ENCODE data around the gene ALMS1.
"Not testable (repeated sequence)": the region's sequence is repeated elsewhere in the genome, so short reads cannot be mapped to it uniquely, and the experiment has no call there.

The ALMS1 gene

GRCh38 chr2:73588177-73588576 lies 202.5 kb downstream of the ALMS1 start:
- Mint-ChIP-seq H3K4me3 (no peak overlapping the region), H3K27me3 (no peaks in the 10 kb centered on the region), H3K36me3 (peaks cover 19 to 29% of the 10 kb centered on the region in 2 donors)

GRCh38 chr2:73593680-73594079 lies 208.0 kb downstream of the ALMS1 start:
- no peak overlapping the region for H3K4me3 Mint-ChIP-seq

More at GRCh38 chr2:73588177-73588576, 202.5 kb downstream of the ALMS1 start:
- ATAC-seq (replicated peaks), result no peak
- Mint-ChIP-seq H3K4me1 (peaks cover 2 to 7% of the 10 kb centered on the region in 2 donors), H3K27ac (no peak overlapping the region), H3K9me3 (peaks cover 8 to 9% of the 10 kb centered on the region in 2 donors)
- DNase-seq, result no peak

GRCh38 chr2:73594251-73594650 lies 208.6 kb downstream of the ALMS1 start:
- Mint-ChIP-seq H3K4me3 (no peak overlapping the region), H3K36me3 (peaks cover 13 to 20% of the 10 kb centered on the region in 2 donors), H3K4me1 (no peaks in the 10 kb centered on the region), H3K9me3 (peaks cover 5 to 6% of the 10 kb centered on the region in 2 donors), H3K27ac (no peak overlapping the region), H3K27me3 (no peaks in the 10 kb centered on the region)
- no peak for ATAC-seq (replicated peaks)
- no peak for DNase-seq

More at GRCh38 chr2:73593680-73594079, 208.0 kb downstream of the ALMS1 start:
- DNase-seq, result no peak
- Mint-ChIP-seq H3K36me3 (peaks cover 13 to 20% of the 10 kb centered on the region in 2 donors), H3K9me3 (peaks cover 5 to 6% of the 10 kb centered on the region in 2 donors), H3K4me1 (no peaks in the 10 kb centered on the region), H3K27ac (no peak overlapping the region), H3K27me3 (no peaks in the 10 kb centered on the region)
- no peak for ATAC-seq (replicated peaks)

- Mint-ChIP-seq H3K4me1 (peaks cover 0 to 4% of the 10 kb centered on the region in 2 donors), H3K4me3 (no peak overlapping the region), H3K27ac (no peak overlapping the region), H3K36me3 (peaks cover 22 to 41% of the 10 kb centered on the region in 2 donors), H3K27me3 (no peaks in the 10 kb centered on the region), H3K9me3 (no peaks in the 10 kb centered on the region)
- DNase-seq (no peak), ATAC-seq (replicated peaks) (no peak)
Measured at GRCh38 chr2:73601780-73602179, 216.1 kb downstream of the ALMS1 start.

- DNase-seq, result not testable (repeated sequence)
Measured at GRCh38 chr2:73603099-73603588, 217.5 kb downstream of the ALMS1 start.

GRCh38 chr2:73604589-73604988 lies 219.0 kb downstream of the ALMS1 start:
- not testable (repeated sequence) for H3K27ac Mint-ChIP-seq; H3K27me3 Mint-ChIP-seq; ATAC-seq (replicated peaks); H3K4me3 Mint-ChIP-seq; DNase-seq; H3K9me3 Mint-ChIP-seq; H3K4me1 Mint-ChIP-seq
- peaks cover 32 to 58% of the 10 kb centered on the region in 2 donors for H3K36me3 Mint-ChIP-seq

More at GRCh38 chr2:73603099-73603588, 217.5 kb downstream of the ALMS1 start:
- H3K9me3 Mint-ChIP-seq, H3K4me1 Mint-ChIP-seq, H3K27ac Mint-ChIP-seq, H3K4me3 Mint-ChIP-seq, H3K27me3 Mint-ChIP-seq: not testable (repeated sequence)
- H3K36me3 Mint-ChIP-seq, result peaks cover 27 to 48% of the 10 kb centered on the region in 2 donors
- peak in 1 of 2 donors; percentile 60 for ATAC-seq (replicated peaks)

- H3K36me3 Mint-ChIP-seq, result peaks cover 19 to 34% of the 10 kb centered on the region in 2 donors
- ATAC-seq (replicated peaks), result no peak
- H3K27me3 Mint-ChIP-seq, result no peaks in the 10 kb centered on the region
- peaks cover 0 to 4% of the 10 kb centered on the region in 2 donors for H3K4me1 Mint-ChIP-seq
- no peak overlapping the region for H3K27ac Mint-ChIP-seq
- no peaks in the 10 kb centered on the region for H3K9me3 Mint-ChIP-seq
- no peak for DNase-seq
- no peak overlapping the region for H3K4me3 Mint-ChIP-seq
Measured at GRCh38 chr2:73610111-73610510, 224.5 kb downstream of the ALMS1 start.

- ATAC-seq (replicated peaks) (no peak), DNase-seq (no peak)
- Mint-ChIP-seq H3K9me3 (no peaks in the 10 kb centered on the region), H3K27me3 (no peaks in the 10 kb centered on the region), H3K27ac (no peak overlapping the region), H3K4me3 (no peak overlapping the region), H3K4me1 (peaks cover 0 to 4% of the 10 kb centered on the region in 2 donors), H3K36me3 (peaks cover 16 to 35% of the 10 kb centered on the region in 2 donors)
Measured at GRCh38 chr2:73611193-73611592, 225.6 kb downstream of the ALMS1 start.

GRCh38 chr2:73611867-73612266 lies 226.2 kb downstream of the ALMS1 start:
- H3K4me1 Mint-ChIP-seq, result peaks cover 0 to 4% of the 10 kb centered on the region in 2 donors
- ATAC-seq (replicated peaks) (no peak), DNase-seq (no peak)
- no peak overlapping the region for H3K4me3 Mint-ChIP-seq
- peaks cover 16 to 35% of the 10 kb centered on the region in 2 donors for H3K36me3 Mint-ChIP-seq
- H3K9me3 Mint-ChIP-seq, result no peaks in the 10 kb centered on the region
- H3K27ac Mint-ChIP-seq, result no peak overlapping the region
- H3K27me3 Mint-ChIP-seq, result no peaks in the 10 kb centered on the region

GRCh38 chr2:73614105-73614504 lies 228.5 kb downstream of the ALMS1 start:
- peak in 1 of 2 donors; percentile 39 for ATAC-seq (replicated peaks)
- no peaks in the 10 kb centered on the region for H3K9me3 Mint-ChIP-seq
- H3K27me3 Mint-ChIP-seq, result no peaks in the 10 kb centered on the region
- no peak for DNase-seq
- H3K4me1 Mint-ChIP-seq, result peaks cover 0 to 4% of the 10 kb centered on the region in 2 donors
- H3K36me3 Mint-ChIP-seq, result peaks cover 6 to 16% of the 10 kb centered on the region in 2 donors
- H3K4me3 Mint-ChIP-seq, result no peak overlapping the region
- no peak overlapping the region for H3K27ac Mint-ChIP-seq

GRCh38 chr2:73614997-73615396 lies 229.4 kb downstream of the ALMS1 start:
- Mint-ChIP-seq H3K27ac (no peak overlapping the region), H3K27me3 (no peaks in the 10 kb centered on the region), H3K36me3 (peaks cover 4 to 14% of the 10 kb centered on the region in 2 donors), H3K9me3 (no peaks in the 10 kb centered on the region), H3K4me3 (no peak overlapping the region), H3K4me1 (peaks cover 0 to 4% of the 10 kb centered on the region in 2 donors)
- no peak for ATAC-seq (replicated peaks)
- no peak for DNase-seq

GRCh38 chr2:73619925-73620324 lies 234.3 kb downstream of the ALMS1 start:
- not testable (repeated sequence) for H3K27me3 Mint-ChIP-seq; H3K9me3 Mint-ChIP-seq; H3K4me3 Mint-ChIP-seq; H3K27ac Mint-ChIP-seq; H3K4me1 Mint-ChIP-seq; ATAC-seq (replicated peaks); DNase-seq
- H3K36me3 Mint-ChIP-seq, result peaks cover 0 to 10% of the 10 kb centered on the region in 2 donors

- not testable (repeated sequence) for H3K27me3 Mint-ChIP-seq; H3K27ac Mint-ChIP-seq; ATAC-seq (replicated peaks); DNase-seq; H3K9me3 Mint-ChIP-seq; H3K4me3 Mint-ChIP-seq; H3K36me3 Mint-ChIP-seq
- peaks cover 9 to 11% of the 10 kb centered on the region in 2 donors for H3K4me1 Mint-ChIP-seq
Measured at GRCh38 chr2:73624036-73624435, 238.4 kb downstream of the ALMS1 start.

GRCh38 chr2:73624625-73625024 lies 239.0 kb downstream of the ALMS1 start:
- not testable (repeated sequence) for H3K36me3 Mint-ChIP-seq; H3K9me3 Mint-ChIP-seq; H3K27me3 Mint-ChIP-seq; ATAC-seq (replicated peaks); H3K4me3 Mint-ChIP-seq; H3K27ac Mint-ChIP-seq; DNase-seq
- peaks cover 9 to 11% of the 10 kb centered on the region in 2 donors for H3K4me1 Mint-ChIP-seq

GRCh38 chr2:73626237-73626636 lies 240.6 kb downstream of the ALMS1 start:
- H3K4me1 Mint-ChIP-seq, result peaks cover 9 to 11% of the 10 kb centered on the region in 2 donors
- DNase-seq, H3K36me3 Mint-ChIP-seq, H3K27me3 Mint-ChIP-seq, H3K4me3 Mint-ChIP-seq, H3K9me3 Mint-ChIP-seq: not testable (repeated sequence)
- H3K27ac Mint-ChIP-seq, result peak overlapping the region; percentile 48
- peak; percentile 30 to 49 for ATAC-seq (replicated peaks)
